SW480 (cell line): ENCODE measurements around the gene GLT1D1.
"Not testable (repeated sequence)": the region's sequence is repeated elsewhere in the genome, so short reads cannot be mapped to it uniquely, and the experiment has no call there.

Source experiments
- DNase-seq: peaks from one replicate; pipeline ENCODE4 v3.0.0-alpha.2; 2016; ENCODE audit warnings: low spot score

Gene GLT1D1

GRCh38 chr12:128852885-128853599 lies at the start of gene GLT1D1:
TSS of gene GLT1D1 (plus strand) at chr12:128853478. CDS start at chr12:128853582, 104 bp downstream.
- no peak for DNase-seq

GRCh38 chr12:128803788-128804187 lies 49.5 kb upstream of the GLT1D1 start:
- no peak for DNase-seq

GRCh38 chr12:128804762-128805161 lies 48.5 kb upstream of the GLT1D1 start:
- DNase-seq = no peak

- DNase-seq = not testable (repeated sequence)
These were observed 47.9 kb upstream of the GLT1D1 start for GRCh38 chr12:128805406-128805805.

GRCh38 chr12:128806573-128806972 lies 46.7 kb upstream of the GLT1D1 start:
- DNase-seq = no peak

- no peak for DNase-seq
These were observed 46.0 kb upstream of the GLT1D1 start for GRCh38 chr12:128807161-128807724.

GRCh38 chr12:128808651-128809050 lies 44.6 kb upstream of the GLT1D1 start:
- no peak for DNase-seq

GRCh38 chr12:128810182-128811127 lies 42.8 kb upstream of the GLT1D1 start:
- DNase-seq = no peak

GRCh38 chr12:128811806-128812205 lies 41.5 kb upstream of the GLT1D1 start:
- no peak for DNase-seq

GRCh38 chr12:128813392-128813791 lies 39.9 kb upstream of the GLT1D1 start:
- no peak for DNase-seq

- DNase-seq = no peak
These were observed 39.4 kb upstream of the GLT1D1 start for GRCh38 chr12:128813883-128814282.

- no peak for DNase-seq
These were observed 38.6 kb upstream of the GLT1D1 start for GRCh38 chr12:128814411-128815261.

GRCh38 chr12:128815779-128816642 lies 37.3 kb upstream of the GLT1D1 start:
- no peak for DNase-seq

GRCh38 chr12:128816643-128816920 lies 36.7 kb upstream of the GLT1D1 start:
- DNase-seq = no peak

GRCh38 chr12:128817111-128818015 lies 35.9 kb upstream of the GLT1D1 start:
- peak; percentile 29 for DNase-seq

GRCh38 chr12:128818065-128819022 lies 34.9 kb upstream of the GLT1D1 start:
- DNase-seq = peak; percentile 67

- no peak for DNase-seq
These were observed 33.8 kb upstream of the GLT1D1 start for GRCh38 chr12:128819293-128820144.

- no peak for DNase-seq
These were observed 33.0 kb upstream of the GLT1D1 start for GRCh38 chr12:128820253-128820652.
